Measurements from ENCODE around the gene LTBP2.

Gene LTBP2

GRCh38 chr14:74577948-74578275 lies 34.1 kb downstream of the LTBP2 start:
- no peak for TF ChIP-seq RAD21 (IDR thresholded peaks at IDR 0.05; ENCODE audit: low read depth)
- no peak for TF ChIP-seq NFIC (IDR thresholded peaks at IDR 0.05)
- TF ChIP-seq TAF1 (IDR thresholded peaks at IDR 0.05; ENCODE audit: low read depth): no peak
- no peak for TF ChIP-seq FOXM1 (IDR thresholded peaks at IDR 0.05; ENCODE audit: borderline replicate concordance, low read depth)
- no peak for TF ChIP-seq EGR1 (IDR thresholded peaks at IDR 0.05)
- no peak for TF ChIP-seq CREB1 (IDR thresholded peaks at IDR 0.05; ENCODE audit: low read depth)
- TF ChIP-seq TEAD4 (IDR thresholded peaks at IDR 0.05): no peak

GRCh38 chr14:74577247-74577947 lies 34.6 kb downstream of the LTBP2 start:
- TF ChIP-seq YY1 (IDR thresholded peaks at IDR 0.05; ENCODE audit: low read depth) (no peak), EGR1 (IDR thresholded peaks at IDR 0.05) (no peak), REST (IDR thresholded peaks at IDR 0.05; ENCODE audit: low read depth) (no peak), USF1 (IDR thresholded peaks at IDR 0.05) (no peak), EP300 (IDR thresholded peaks at IDR 0.05; ENCODE audit: borderline replicate concordance) (no peak)

- no peak for TF ChIP-seq USF1 (IDR thresholded peaks at IDR 0.05)
- no peak for TF ChIP-seq TAF1 (IDR thresholded peaks at IDR 0.05; ENCODE audit: low read depth)
- no peak for TF ChIP-seq REST (IDR thresholded peaks at IDR 0.05; ENCODE audit: low read depth)
- TF ChIP-seq TEAD4 (IDR thresholded peaks at IDR 0.05): no peak
- TF ChIP-seq NFIC (IDR thresholded peaks at IDR 0.05): no peak
- TF ChIP-seq EGR1 (IDR thresholded peaks at IDR 0.05): no peak
- no peak for TF ChIP-seq YY1 (IDR thresholded peaks at IDR 0.05; ENCODE audit: low read depth)
- no peak for TF ChIP-seq CREB1 (IDR thresholded peaks at IDR 0.05; ENCODE audit: low read depth)
- TF ChIP-seq TCF12 (IDR thresholded peaks at IDR 0.05; ENCODE audit: low read depth): no peak
- TF ChIP-seq FOXM1 (IDR thresholded peaks at IDR 0.05; ENCODE audit: borderline replicate concordance, low read depth): no peak
- no peak for TF ChIP-seq RAD21 (IDR thresholded peaks at IDR 0.05; ENCODE audit: low read depth)
- TF ChIP-seq ZBTB7A (IDR thresholded peaks at IDR 0.05; ENCODE audit: low read depth): no peak
- TF ChIP-seq CEBPB (IDR thresholded peaks at IDR 0.05): no peak
- no peak for TF ChIP-seq MAX (IDR thresholded peaks at IDR 0.05)
- no peak for TF ChIP-seq EP300 (IDR thresholded peaks at IDR 0.05; ENCODE audit: borderline replicate concordance)
Observed at GRCh38 chr14:74575936-74576335, 36.1 kb downstream of the LTBP2 start.

GRCh38 chr14:74575507-74575906 lies 36.5 kb downstream of the LTBP2 start:
- no peak for TF ChIP-seq ZBTB7A (IDR thresholded peaks at IDR 0.05; ENCODE audit: low read depth)
- TF ChIP-seq FOXM1 (IDR thresholded peaks at IDR 0.05; ENCODE audit: borderline replicate concordance, low read depth): no peak
- TF ChIP-seq RAD21 (IDR thresholded peaks at IDR 0.05; ENCODE audit: low read depth): no peak
- no peak for TF ChIP-seq NFIC (IDR thresholded peaks at IDR 0.05)

GRCh38 chr14:74574706-74575105 lies 37.3 kb downstream of the LTBP2 start:
- no peak for TF ChIP-seq EP300 (IDR thresholded peaks at IDR 0.05; ENCODE audit: borderline replicate concordance)
- no peak for TF ChIP-seq CEBPB (IDR thresholded peaks at IDR 0.05)
- TF ChIP-seq TCF12 (IDR thresholded peaks at IDR 0.05; ENCODE audit: low read depth): no peak
- no peak for TF ChIP-seq ZBTB7A (IDR thresholded peaks at IDR 0.05; ENCODE audit: low read depth)
- TF ChIP-seq RAD21 (IDR thresholded peaks at IDR 0.05; ENCODE audit: low read depth): no peak
- TF ChIP-seq NFIC (IDR thresholded peaks at IDR 0.05): no peak

GRCh38 chr14:74574090-74574433 lies 38.0 kb downstream of the LTBP2 start:
- TF ChIP-seq TEAD4 (IDR thresholded peaks at IDR 0.05): no peak
- TF ChIP-seq ZBTB7A (IDR thresholded peaks at IDR 0.05; ENCODE audit: low read depth): no peak
- TF ChIP-seq TCF12 (IDR thresholded peaks at IDR 0.05; ENCODE audit: low read depth): no peak
- TF ChIP-seq YY1 (IDR thresholded peaks at IDR 0.05; ENCODE audit: low read depth): no peak
- TF ChIP-seq USF1 (IDR thresholded peaks at IDR 0.05): no peak
- TF ChIP-seq CREB1 (IDR thresholded peaks at IDR 0.05; ENCODE audit: low read depth): no peak
- TF ChIP-seq RAD21 (IDR thresholded peaks at IDR 0.05; ENCODE audit: low read depth): no peak
- no peak for TF ChIP-seq NFIC (IDR thresholded peaks at IDR 0.05)
- no peak for TF ChIP-seq CEBPB (IDR thresholded peaks at IDR 0.05)
- no peak for TF ChIP-seq EGR1 (IDR thresholded peaks at IDR 0.05)
- TF ChIP-seq REST (IDR thresholded peaks at IDR 0.05; ENCODE audit: low read depth): no peak
